Astrocyte (in vitro differentiated cells and primary cell): Measurements from ENCODE around the gene SLC5A7.

Experiments used
- CTCF ChIP-seq: IDR thresholded peaks from 2 replicates; pipeline ENCODE4 v1.5.1; 2011; ENCODE audit warnings: low read depth, mild to moderate bottlenecking, inconsistent platforms, low read length, moderate library complexity; ENCODE audit not compliant: insufficient read depth
- EZH2 ChIP-seq: IDR thresholded peaks from 2 replicates; pipeline ENCODE4 v1.6.1; 2012; ENCODE audit warnings: mild to moderate bottlenecking, low read length, inconsistent platforms; ENCODE audit not compliant: insufficient read depth

- TF ChIP-seq EZH2: no peak
- TF ChIP-seq CTCF: no peak
These were observed 62.4 kb downstream of the SLC5A7 start for GRCh38 chr2:108048752-108049151.
